PC-3 (cell line): Measurements from ENCODE around the gene ARHGEF39. TPM values are rescaled to one million over a fixed set of nuclear protein-coding genes. Genes with fewer than 3 reads are reported as not detected.

Experiments used
- ATAC-seq: fragments of 200-7000 bp; cut with Tn5 transposase; 2 replicates; pipeline ENCODE4 v1.9.1; 2020; ENCODE audit warnings: mild to moderate bottlenecking, moderate library complexity
- BruUV-seq: library from RNA; stranded (reverse); fragments of 400-500 nt; replicated peaks from 2 replicates; lab custom pipeline; 2021; lab: Mats Ljungman, UMichigan
- CTCF ChIA-PET: fragments of 300-600 bp; sonication (Branson Sonifier 250); formaldehyde crosslinking; loops from one replicate; lab custom pipeline; 2022; ENCODE audit warnings: antibody characterized with exemption; lab: Charles Lee
- POLR2A ChIA-PET: fragments of 300-600 bp; sonication (Branson Sonifier 250); formaldehyde crosslinking; loops from one replicate; lab custom pipeline; 2022; ENCODE audit warnings: antibody characterized with exemption; ENCODE audit not compliant: unreplicated experiment; lab: Charles Lee
- DNase-seq: peaks from one replicate; pipeline ENCODE4 v3.0.0-alpha.2; 2015
- H2AFZ ChIP-seq: fragments of 300-600 bp; sonication (generic); 2 replicates; pipeline ENCODE4 v1.6.0; 2016; ENCODE audit warnings: antibody characterized with exemption, low read length
- H3F3A ChIP-seq: fragments of 300-600 bp; sonication (generic); one replicate; pipeline ENCODE4 v1.6.0; 2017; ENCODE audit warnings: antibody characterized with exemption, low read length, control low read depth, mild to moderate bottlenecking; ENCODE audit not compliant: unreplicated experiment
- H3K27ac ChIP-seq: fragments of 300-600 bp; sonication (generic); 2 replicates; pipeline ENCODE4 v1.5.1; 2016; ENCODE audit warnings: mild to moderate bottlenecking, low read length
- H3K27me3 ChIP-seq: fragments of 300-600 bp; sonication (generic); 2 replicates; pipeline ENCODE4 v1.6.1; 2016; ENCODE audit warnings: low read length, mixed read lengths
- H3K36me3 ChIP-seq: fragments of 300-600 bp; sonication (generic); 2 replicates; pipeline ENCODE4 v1.6.1; 2016; ENCODE audit warnings: low read depth, mixed run types, low read length, mixed read lengths
- H3K4me1 ChIP-seq: fragments of 300-600 bp; sonication (generic); 2 replicates; pipeline ENCODE4 v1.5.1; 2016; ENCODE audit warnings: low read length; ENCODE audit not compliant: insufficient read depth
- H3K4me2 ChIP-seq: fragments of 300-600 bp; sonication (generic); 2 replicates; pipeline ENCODE4 v1.6.0; 2016; ENCODE audit warnings: low read length
- H3K4me3 ChIP-seq: fragments of 300-600 bp; sonication (generic); 2 replicates; pipeline ENCODE4 v1.5.1; 2016; ENCODE audit warnings: mild to moderate bottlenecking, low read length, mixed read lengths
- H3K79me2 ChIP-seq: fragments of 300-600 bp; sonication (generic); 2 replicates; pipeline ENCODE4 v1.6.1; 2017; ENCODE audit warnings: low read length, mixed read lengths
- H3K9ac ChIP-seq: fragments of 300-600 bp; sonication (generic); 2 replicates; pipeline ENCODE4 v1.6.0; 2016; ENCODE audit warnings: mild to moderate bottlenecking, low read length
- H3K9me2 ChIP-seq: fragments of 300-600 bp; sonication (generic); replicated peaks from 2 replicates; pipeline ENCODE4 v1.6.1; 2016; ENCODE audit warnings: mixed run types, low read length, mixed read lengths
- H3K9me3 ChIP-seq: fragments of 300-600 bp; sonication (generic); 2 replicates; pipeline ENCODE4 v1.6.1; 2016; ENCODE audit warnings: low read length, mixed read lengths
- H4K20me1 ChIP-seq: fragments of 300-600 bp; sonication (generic); 2 replicates; pipeline ENCODE4 v1.6.1; 2016; ENCODE audit warnings: low read length, mixed read lengths
- CTCF ChIP-seq: fragments of 300-600 bp; sonication (generic); conservative IDR thresholded peaks from 2 replicates; pipeline ENCODE4 v1.5.1; 2017; ENCODE audit warnings: antibody characterized with exemption, low read depth, mild to moderate bottlenecking, low read length
- EZH2 ChIP-seq: fragments of 300-600 bp; sonication (generic); IDR thresholded peaks from one replicate; pipeline ENCODE4 v1.6.1; 2017; ENCODE audit warnings: antibody characterized with exemption, mild to moderate bottlenecking, low read length; ENCODE audit not compliant: unreplicated experiment
- EZH2phosphoT487 ChIP-seq: fragments of 300-600 bp; sonication (generic); IDR thresholded peaks from 2 replicates; pipeline ENCODE4 v1.6.1; 2018; ENCODE audit warnings: mild to moderate bottlenecking, antibody characterized with exemption, low read length, borderline replicate concordance
- intact Hi-C: fragments of 100-400 bp; cut with micrococcal nuclease; formaldehyde crosslinking; loops from 2 replicates; pipeline ENCODE4 v1.9.0; 2023
- total RNA-seq: library from RNA; depleted of rRNA; stranded (reverse); fragments of >200 nt; gene quantifications from 2 replicates; pipeline ENCODE4 v1.2.3, GENCODE V29; 2014

The ARHGEF39 gene
- total RNA-seq, 1 experiment from 2014 or later, result 2.6 TPM

- Histone ChIP-seq H3K9me2 (no peaks in the 10 kb centered on the region), H3K4me1 (peaks cover 35% of the 10 kb centered on the region), H3K27me3 (no peaks in the 10 kb centered on the region), H3K9me3 (no peaks in the 10 kb centered on the region), H3F3A (no peaks in the 10 kb centered on the region), H2AFZ (no peak overlapping the region), H4K20me1 (no peaks in the 10 kb centered on the region), H3K4me3 (no peak overlapping the region), H3K4me2 (no peak overlapping the region), H3K79me2 (peaks cover 13% of the 10 kb centered on the region), H3K27ac (no peak overlapping the region), H3K36me3 (0 out of 2 replicates have a peak, but pooled peaks cover 5% of the 10 kb centered on the region), H3K9ac (no peak overlapping the region)
- intact Hi-C loops, result no loop called here
- no TSS peak for BruUV-seq
- DNase-seq (no peak), ATAC-seq (no peak)
- ChIA-PET POLR2A (no interaction called here), CTCF (no interaction called here)
- TF ChIP-seq EZH2 (no peak), CTCF (no peak), EZH2phosphoT487 (no peak)
Measured at GRCh38 chr9:35666549-35666948, 1.6 kb upstream of the ARHGEF39 start.

- Histone ChIP-seq H3K4me1 (peaks cover 35% of the 10 kb centered on the region), H4K20me1 (no peaks in the 10 kb centered on the region), H3K9me2 (no peaks in the 10 kb centered on the region), H3K9ac (no peak overlapping the region), H3K9me3 (no peaks in the 10 kb centered on the region), H3K4me3 (no peak overlapping the region), H3K36me3 (peaks cover 9% of the 10 kb centered on the region), H3K79me2 (peaks cover 16% of the 10 kb centered on the region), H3F3A (no peaks in the 10 kb centered on the region), H2AFZ (no peak overlapping the region), H3K4me2 (no peak overlapping the region), H3K27me3 (no peaks in the 10 kb centered on the region), H3K27ac (no peak overlapping the region)
- ChIA-PET CTCF (no interaction called here), POLR2A (no interaction called here)
- no peak for ATAC-seq
- no peak for DNase-seq
- BruUV-seq, result no TSS peak
- no peak for TF ChIP-seq EZH2
- TF ChIP-seq EZH2phosphoT487, result no peak
- TF ChIP-seq CTCF, result no peak
- intact Hi-C loops, result no loop called here
Measured at GRCh38 chr9:35666045-35666444, 1.1 kb upstream of the ARHGEF39 start.

GRCh38 chr9:35665471-35665818 is 450 bp upstream of the ARHGEF39 start:
- Histone ChIP-seq H3K9ac (peak overlapping the region; percentile 73), H3K27ac (peak overlapping the region; percentile 57; the same call in 1 of the 2 replicates), H3K9me2 (no peaks in the 10 kb centered on the region), H3K4me3 (peak overlapping the region; percentile 67), H3K27me3 (no peaks in the 10 kb centered on the region), H3F3A (no peaks in the 10 kb centered on the region), H3K36me3 (peaks cover 15% of the 10 kb centered on the region), H2AFZ (peak overlapping the region; percentile 91), H3K79me2 (peaks cover 22% of the 10 kb centered on the region), H3K4me1 (peaks cover 37% of the 10 kb centered on the region), H3K9me3 (no peaks in the 10 kb centered on the region), H4K20me1 (no peaks in the 10 kb centered on the region), H3K4me2 (peak overlapping the region; percentile 97)
- ChIA-PET POLR2A (no interaction called here), CTCF (interaction anchor here (1.7 kb wide), 1 partner anchor 63 kb away, joined by 6 read pairs; no protein-coding TSS in a partner anchor)
- intact Hi-C loops, result no loop called here
- DNase-seq (no peak), ATAC-seq (no peak)
- TF ChIP-seq CTCF, result no peak
- no peak for TF ChIP-seq EZH2
- TF ChIP-seq EZH2phosphoT487, result no peak
- BruUV-seq, result no TSS peak
